IgD-negative memory B cell (primary cell): ENCODE results near the gene GAGE1. TPM values are rescaled to one million over a fixed set of nuclear protein-coding genes. Genes with fewer than 3 reads are reported as not detected.
"Not testable (repeated sequence)": the region's sequence is repeated elsewhere in the genome, so short reads cannot be mapped to it uniquely, and the experiment has no call there.

ENCODE experiments used
- H3K27ac Mint-ChIP-seq, 3 donors: one replicate each; pipeline ENCODE4 v1.8.0; 2020 to 2022; ENCODE audit warnings: mild to moderate bottlenecking in 3 of 3, mixed read lengths in 3 of 3, moderate library complexity in 1 of 3
- H3K27me3 Mint-ChIP-seq: one replicate; pipeline ENCODE4 v1.8.0; 2021; ENCODE audit warnings: mixed read lengths
- H3K36me3 Mint-ChIP-seq: one replicate; pipeline ENCODE4 v1.8.0; 2020; ENCODE audit warnings: mild to moderate bottlenecking, mixed read lengths
- H3K4me1 Mint-ChIP-seq, 3 donors: one replicate each; pipeline ENCODE4 v1.8.0; 2020 to 2022; ENCODE audit warnings: mixed read lengths in 3 of 3, mild to moderate bottlenecking in 1 of 3
- H3K4me3 Mint-ChIP-seq, 4 donors: one replicate each; pipeline ENCODE4 v1.8.0; 2020 to 2022; ENCODE audit warnings: mild to moderate bottlenecking in 4 of 4, mixed read lengths in 4 of 4, moderate library complexity in 3 of 4
- H3K9me3 Mint-ChIP-seq, 3 donors: one replicate each; pipeline ENCODE4 v1.8.0; 2020 to 2021; ENCODE audit warnings: mixed read lengths in 3 of 3, mild to moderate bottlenecking in 1 of 3
- polyA plus RNA-seq: library from polyadenylated mRNA; unstranded; fragments of 300-500 nt; fragmentation: Illumina TruSeq; gene quantifications from one replicate; pipeline ENCODE4 v1.2.3, GENCODE V29; 2021

The GAGE1 gene
- polyA plus RNA-seq, result not detected

GRCh38 chrX:49598720-49599119 lies at the start of gene GAGE1:
Gene GAGE1, plus strand, starts transcription at chrX:49599020. Its CDS starts 1,155 bp downstream, at chrX:49600175.
- H3K27ac Mint-ChIP-seq, result not testable (repeated sequence)

GRCh38 chrX:49550989-49551388 lies 47.8 kb upstream of the GAGE1 start, which contains the start of gene GAGE12E:
Gene GAGE12E, plus strand, starts transcription at chrX:49551289. Its CDS starts 1,155 bp downstream, at chrX:49552444.
- H3K4me3 Mint-ChIP-seq, H3K27me3 Mint-ChIP-seq, H3K27ac Mint-ChIP-seq, H3K36me3 Mint-ChIP-seq, H3K9me3 Mint-ChIP-seq, H3K4me1 Mint-ChIP-seq: not testable (repeated sequence)

More at GRCh38 chrX:49598720-49599119, at the start of gene GAGE1:
- H3K4me1 Mint-ChIP-seq, H3K9me3 Mint-ChIP-seq, H3K36me3 Mint-ChIP-seq, H3K4me3 Mint-ChIP-seq, H3K27me3 Mint-ChIP-seq: not testable (repeated sequence)

GRCh38 chrX:49560542-49560941 lies 38.3 kb upstream of the GAGE1 start, which contains the start of gene GAGE12F:
Gene GAGE12F, plus strand, starts transcription at chrX:49560842. Its CDS starts 1,155 bp downstream, at chrX:49561997.
- H3K9me3 Mint-ChIP-seq, H3K4me1 Mint-ChIP-seq, H3K4me3 Mint-ChIP-seq, H3K27me3 Mint-ChIP-seq, H3K27ac Mint-ChIP-seq, H3K36me3 Mint-ChIP-seq: not testable (repeated sequence)

GRCh38 chrX:49568728-49569127 lies 30.1 kb upstream of the GAGE1 start:
- H3K36me3 Mint-ChIP-seq, H3K4me3 Mint-ChIP-seq, H3K4me1 Mint-ChIP-seq, H3K9me3 Mint-ChIP-seq, H3K27me3 Mint-ChIP-seq, H3K27ac Mint-ChIP-seq: not testable (repeated sequence)

- not testable (repeated sequence) for H3K9me3 Mint-ChIP-seq, H3K4me3 Mint-ChIP-seq, H3K4me1 Mint-ChIP-seq, H3K36me3 Mint-ChIP-seq, H3K27me3 Mint-ChIP-seq, H3K27ac Mint-ChIP-seq
Observed at GRCh38 chrX:49569152-49569551, 29.7 kb upstream of the GAGE1 start.

- H3K4me3 Mint-ChIP-seq, H3K27me3 Mint-ChIP-seq, H3K27ac Mint-ChIP-seq, H3K36me3 Mint-ChIP-seq, H3K4me1 Mint-ChIP-seq, H3K9me3 Mint-ChIP-seq: not testable (repeated sequence)
Observed at GRCh38 chrX:49570100-49570499, 28.7 kb upstream of the GAGE1 start, which contains the start of gene GAGE12G. Gene GAGE12G, plus strand, starts transcription at chrX:49570400. Its CDS starts 1,155 bp downstream, at chrX:49571555.

- H3K27ac Mint-ChIP-seq, H3K27me3 Mint-ChIP-seq, H3K9me3 Mint-ChIP-seq, H3K4me3 Mint-ChIP-seq, H3K4me1 Mint-ChIP-seq, H3K36me3 Mint-ChIP-seq: not testable (repeated sequence)
Observed at GRCh38 chrX:49579649-49580048, 19.2 kb upstream of the GAGE1 start, which contains the start of gene GAGE12H. Gene GAGE12H, plus strand, starts transcription at chrX:49579949. Its CDS starts 1,155 bp downstream, at chrX:49581104.

GRCh38 chrX:49589196-49589595 lies 9.6 kb upstream of the GAGE1 start, which contains the start of gene GAGE2A:
Gene GAGE2A, plus strand, starts transcription at chrX:49589496. Its CDS starts 1,155 bp downstream, at chrX:49590651.
- H3K4me3 Mint-ChIP-seq, H3K4me1 Mint-ChIP-seq, H3K36me3 Mint-ChIP-seq, H3K9me3 Mint-ChIP-seq, H3K27me3 Mint-ChIP-seq, H3K27ac Mint-ChIP-seq: not testable (repeated sequence)

GRCh38 chrX:49589769-49590478 lies 8.9 kb upstream of the GAGE1 start:
- not testable (repeated sequence) for H3K9me3 Mint-ChIP-seq, H3K4me3 Mint-ChIP-seq, H3K27me3 Mint-ChIP-seq, H3K4me1 Mint-ChIP-seq, H3K36me3 Mint-ChIP-seq, H3K27ac Mint-ChIP-seq

GRCh38 chrX:49590488-49590887 lies 8.3 kb upstream of the GAGE1 start:
- not testable (repeated sequence) for H3K9me3 Mint-ChIP-seq, H3K4me1 Mint-ChIP-seq, H3K4me3 Mint-ChIP-seq, H3K27me3 Mint-ChIP-seq, H3K36me3 Mint-ChIP-seq, H3K27ac Mint-ChIP-seq

- peaks cover 3% of the 10 kb centered on the region for H3K27me3 Mint-ChIP-seq
- H3K4me1 Mint-ChIP-seq, result no peaks in the 10 kb centered on the region
- peaks cover 0 to 3% (median 0%) of the 10 kb centered on the region in 3 donors for H3K9me3 Mint-ChIP-seq
- no peak overlapping the region for H3K4me3 Mint-ChIP-seq
- H3K27ac Mint-ChIP-seq, result peak overlapping the region in 1 of 3 donors; percentile 88
- no peaks in the 10 kb centered on the region for H3K36me3 Mint-ChIP-seq
Observed at GRCh38 chrX:49610718-49611310, 12.0 kb downstream of the GAGE1 start.

- peaks cover 0 to 4% (median 0%) of the 10 kb centered on the region in 3 donors for H3K9me3 Mint-ChIP-seq
- H3K27me3 Mint-ChIP-seq, result no peaks in the 10 kb centered on the region
- peak overlapping the region in 1 of 3 donors; percentile 6 for H3K27ac Mint-ChIP-seq
- no peaks in the 10 kb centered on the region for H3K4me1 Mint-ChIP-seq
- H3K4me3 Mint-ChIP-seq, result no peak overlapping the region
- peaks cover 1% of the 10 kb centered on the region for H3K36me3 Mint-ChIP-seq
Observed at GRCh38 chrX:49618574-49618973, 19.8 kb downstream of the GAGE1 start.

GRCh38 chrX:49627086-49627777 lies 28.4 kb downstream of the GAGE1 start:
- H3K36me3 Mint-ChIP-seq, result no peaks in the 10 kb centered on the region
- peaks cover 1% of the 10 kb centered on the region for H3K27me3 Mint-ChIP-seq
- no peak overlapping the region for H3K27ac Mint-ChIP-seq
- no peaks in the 10 kb centered on the region for H3K4me1 Mint-ChIP-seq
- peaks cover 0 to 8% (median 0%) of the 10 kb centered on the region in 3 donors for H3K9me3 Mint-ChIP-seq
- H3K4me3 Mint-ChIP-seq, result peak overlapping the region in 2 of 4 donors; percentile 30 to 77

- no peaks in the 10 kb centered on the region for H3K36me3 Mint-ChIP-seq
- no peaks in the 10 kb centered on the region for H3K9me3 Mint-ChIP-seq
- H3K27me3 Mint-ChIP-seq, result peaks cover 3% of the 10 kb centered on the region
- no peak overlapping the region for H3K27ac Mint-ChIP-seq
- no peak overlapping the region for H3K4me3 Mint-ChIP-seq
- no peaks in the 10 kb centered on the region for H3K4me1 Mint-ChIP-seq
Observed at GRCh38 chrX:49644991-49645637, 46.3 kb downstream of the GAGE1 start.

GRCh38 chrX:49656533-49656932 lies 57.7 kb downstream of the GAGE1 start:
- Mint-ChIP-seq H3K27ac (no peak overlapping the region), H3K36me3 (peaks cover 1% of the 10 kb centered on the region), H3K27me3 (peaks cover 8% of the 10 kb centered on the region), H3K4me3 (no peak overlapping the region), H3K9me3 (peaks cover 0 to 1% (median 0%) of the 10 kb centered on the region in 3 donors), H3K4me1 (no peaks in the 10 kb centered on the region)
